ENCODE results near the gene HABP2.

- no peak for TF ChIP-seq CTCF (IDR thresholded peaks at IDR 0.05; ENCODE audit: poor library complexity)
- no peak for TF ChIP-seq EZH2 (IDR thresholded peaks at IDR 0.05; ENCODE audit: borderline replicate concordance)
Measured at GRCh38 chr10:113525713-113526112, 27.1 kb upstream of the HABP2 start.
